Endothelial cell of umbilical vein (primary cell): Measurements from ENCODE around the gene ZPLD1. TPM values are rescaled to one million over a fixed set of nuclear protein-coding genes. Genes with fewer than 3 reads are reported as not detected.

ENCODE experiments used
- BruUV-seq: library from RNA; stranded (reverse); fragments of 400-500 nt; replicated peaks from 2 replicates; lab custom pipeline; 2021; lab: Mats Ljungman, UMichigan
- CTCF ChIA-PET: fragments of 300-600, 350-600 bp; sonication (Branson Sonifier 250); formaldehyde crosslinking; loops from one replicate; lab custom pipeline; 2021; ENCODE audit warnings: antibody characterized with exemption, inconsistent platforms; lab: Charles Lee
- POLR2A ChIA-PET: fragments of 300-600, 350-600 bp; sonication (Branson Sonifier 250); formaldehyde crosslinking; loops from one replicate; lab custom pipeline; 2021; ENCODE audit warnings: antibody characterized with exemption, inconsistent platforms; lab: Charles Lee
- DNase-seq: peaks from one replicate; pipeline ENCODE4 v3.0.0-alpha.2; 2011; ENCODE audit warnings: low read depth, low spot score
- FAIRE-seq: peaks from 2 replicates; lab custom pipeline; 2011; peaks lifted over from hg19 to GRCh38; lab: Jason Lieb, UNC
- H2AFZ ChIP-seq: 2 replicates; pipeline ENCODE4 v1.6.0; 2012; ENCODE audit warnings: low read depth, low read length, control low read depth, inconsistent platforms
- H3K27ac ChIP-seq: 2 replicates; pipeline ENCODE4 v1.5.1; 2011; ENCODE audit warnings: low read depth, mild to moderate bottlenecking, control low read depth, low read length, moderate library complexity; ENCODE audit not compliant: insufficient read depth
- H3K27me3 ChIP-seq, 2 experiments: 2 replicates each; pipeline versions ENCODE4 v1.6.0 to v1.6.1; 2011; ENCODE audit warnings: low read length in 2 of 2, mixed read lengths in 1 of 2; ENCODE audit not compliant: control insufficient read depth in 2 of 2, insufficient read depth in 2 of 2
- H3K36me3 ChIP-seq, 2 experiments: 2 replicates in 1 of 2; 3 replicates in 1 of 2; pipeline ENCODE4 v1.5.1; 2011; ENCODE audit warnings: low read length in 2 of 2, mild to moderate bottlenecking in 1 of 2, moderate library complexity in 1 of 2; ENCODE audit not compliant: control insufficient read depth in 2 of 2, insufficient read depth in 2 of 2; ENCODE audit errors: extremely low read depth in 1 of 2
- H3K4me1 ChIP-seq: 3 replicates; pipeline ENCODE4 v1.5.1; 2011; ENCODE audit warnings: mild to moderate bottlenecking, low read length; ENCODE audit not compliant: control insufficient read depth, insufficient read depth; ENCODE audit errors: extremely low read depth
- H3K4me2 ChIP-seq: 2 replicates; pipeline ENCODE4 v1.6.1; 2011; ENCODE audit warnings: low read length, control low read depth, mixed read lengths; ENCODE audit not compliant: insufficient read depth
- H3K4me3 ChIP-seq, 3 experiments: fragments of 200-600 bp in 1 of 3; sonication (generic), shearing (Covaris generic) in 1 of 3; replicated peaks in 1 of 3; 2 replicates each; pipeline ENCODE4 v1.5.1; 2011 to 2016; ENCODE audit warnings: control low read depth in 3 of 3, low read length in 3 of 3, mild to moderate bottlenecking in 2 of 3, inconsistent platforms in 1 of 3, low read depth in 1 of 3, moderate library complexity in 1 of 3; ENCODE audit not compliant: insufficient read depth in 1 of 3
- H3K79me2 ChIP-seq: 2 replicates; pipeline ENCODE4 v1.6.0; 2012; ENCODE audit warnings: low read length, inconsistent platforms; ENCODE audit not compliant: control insufficient read depth, insufficient read depth
- H3K9ac ChIP-seq: replicated peaks from 2 replicates; pipeline ENCODE3; 2011; ENCODE audit warnings: low read length, control low read depth; ENCODE audit not compliant: insufficient read depth; ENCODE audit errors: extremely low read depth
- H3K9me1 ChIP-seq: replicated peaks from 3 replicates; pipeline ENCODE4 v1.6.0; 2011; ENCODE audit warnings: mild to moderate bottlenecking, low read length; ENCODE audit not compliant: control insufficient read depth, insufficient read depth; ENCODE audit errors: extremely low read depth
- H3K9me3 ChIP-seq: replicated peaks from 2 replicates; pipeline ENCODE4 v1.5.1; 2012; ENCODE audit warnings: low read length, inconsistent platforms; ENCODE audit not compliant: control insufficient read depth, insufficient read depth
- H4K20me1 ChIP-seq: replicated peaks from 2 replicates; pipeline ENCODE3; 2011; ENCODE audit warnings: mild to moderate bottlenecking, low read length; ENCODE audit not compliant: control insufficient read depth, insufficient read depth; ENCODE audit errors: extremely low read depth
- EZH2 ChIP-seq: IDR thresholded peaks from 2 replicates; pipeline ENCODE4 v1.6.1; 2012; ENCODE audit warnings: borderline replicate concordance, low read depth, mild to moderate bottlenecking, moderate library complexity, low read length, inconsistent platforms; ENCODE audit not compliant: severe bottlenecking
- FOS ChIP-seq: IDR thresholded peaks from 2 replicates; pipeline ENCODE4 v1.6.1; 2011; ENCODE audit warnings: mild to moderate bottlenecking, low read length, moderate library complexity, borderline replicate concordance; ENCODE audit not compliant: insufficient read depth
- JUN ChIP-seq: IDR thresholded peaks from 2 replicates; pipeline ENCODE4 v1.6.1; 2011; ENCODE audit warnings: borderline replicate concordance, low read depth; ENCODE audit not compliant: insufficient read length, insufficient read depth
- POLR2A ChIP-seq: IDR thresholded peaks from 2 replicates; pipeline ENCODE4 v1.6.1; 2012; ENCODE audit warnings: low read depth, mild to moderate bottlenecking, control low read depth, low read length
- dilution Hi-C: fragments of 300-500 bp; cut with MboI; formaldehyde crosslinking; loops from one replicate; pipeline ENCODE4 v1.15.0; 2019; ENCODE audit warnings: low sequenced_read_pairs; ENCODE audit not compliant: extremely low pct_ligation_motif_present
- intact Hi-C: fragments of 100-400 bp; cut with micrococcal nuclease; formaldehyde crosslinking; loops from one replicate; pipeline ENCODE4 v1.10.0; 2022
- polyA plus RNA-seq, 4 experiments: library from polyadenylated mRNA; depleted of rRNA in 3 of 4; stranded (reverse) in 3 of 4; unstranded in 1 of 4; fragments of >200 nt; gene quantifications; 2 replicates each; pipeline versions ENCODE4 v1.2.1 to v1.2.3, GENCODE V29; 2011 to 2012; ENCODE audit warnings: missing spikeins in 1 of 4
- total RNA-seq: library from RNA; stranded (reverse); gene quantifications from 2 replicates; pipeline ENCODE4 v1.2.3, GENCODE V29; 2021

The ZPLD1 gene
- total and polyA plus RNA-seq, 2 donors (not counting 3 experiments of a cell fraction or from before 2014, with no cell fraction given): not detected

- H4K20me1 ChIP-seq: no peaks in the 10 kb centered on the region
- FAIRE-seq (no peak), DNase-seq (peak; percentile 17)
- no peak overlapping the region for H3K27ac ChIP-seq
- H2AFZ ChIP-seq: no peak overlapping the region
- dilution Hi-C loops: no loop called here
- H3K4me1 ChIP-seq: no peaks in the 10 kb centered on the region
- H3K4me2 ChIP-seq: no peak overlapping the region
- no peaks in the 10 kb centered on the region for H3K79me2 ChIP-seq
- TF ChIP-seq EZH2 (no peak), POLR2A (no peak), FOS (peak; percentile 35), JUN (no peak)
- CTCF ChIA-PET: interaction anchor here (0.8 kb wide), 1 partner anchor 172 kb away, joined by 3 read pairs; no protein-coding TSS in a partner anchor
- POLR2A ChIA-PET: no interaction called here
- no peaks in the 10 kb centered on the region for H3K9me1 ChIP-seq
- H3K4me3 ChIP-seq: no peak overlapping the region
- intact Hi-C loops: no loop called here
- no peaks in the 10 kb centered on the region for H3K9me3 ChIP-seq
- H3K27me3 ChIP-seq: no peaks in the 10 kb centered on the region
- no peaks in the 10 kb centered on the region for H3K36me3 ChIP-seq
- no TSS peak for BruUV-seq
- no peak overlapping the region for H3K9ac ChIP-seq
These were observed 34.0 kb upstream of the ZPLD1 start for GRCh38 chr3:102400766-102401165.

GRCh38 chr3:102410616-102411015 is 24.2 kb upstream of the ZPLD1 start:
- intact Hi-C loops: no loop called here
- Histone ChIP-seq H3K4me3 (no peak overlapping the region), H2AFZ (no peak overlapping the region), H3K9me3 (no peaks in the 10 kb centered on the region), H3K9me1 (no peaks in the 10 kb centered on the region), H3K9ac (no peak overlapping the region), H3K4me2 (no peak overlapping the region), H4K20me1 (no peaks in the 10 kb centered on the region), H3K79me2 (no peaks in the 10 kb centered on the region), H3K27ac (no peak overlapping the region), H3K4me1 (no peaks in the 10 kb centered on the region), H3K36me3 (no peaks in the 10 kb centered on the region), H3K27me3 (peaks cover 2 to 3% of the 10 kb centered on the region in 2 experiments)
- BruUV-seq: no TSS peak
- TF ChIP-seq FOS: no peak
- no peak for TF ChIP-seq JUN
- TF ChIP-seq EZH2: no peak
- DNase-seq (no peak), FAIRE-seq (no peak)
- dilution Hi-C loops: no loop called here
- ChIA-PET POLR2A (no interaction called here), CTCF (interaction anchor here (0.6 kb wide), 1 partner anchor 65 kb away, joined by 3 read pairs; no protein-coding TSS in a partner anchor)
